ENCODE data around the gene PTPRD. TPM values are rescaled to one million over a fixed set of nuclear protein-coding genes. Genes with fewer than 3 reads are reported as not detected.

PTPRD gene
- total and polyA plus RNA-seq, 2 of the 4 experiments (the other 2 are of a cell fraction) = 0.07 to 0.18 TPM

DNA sequence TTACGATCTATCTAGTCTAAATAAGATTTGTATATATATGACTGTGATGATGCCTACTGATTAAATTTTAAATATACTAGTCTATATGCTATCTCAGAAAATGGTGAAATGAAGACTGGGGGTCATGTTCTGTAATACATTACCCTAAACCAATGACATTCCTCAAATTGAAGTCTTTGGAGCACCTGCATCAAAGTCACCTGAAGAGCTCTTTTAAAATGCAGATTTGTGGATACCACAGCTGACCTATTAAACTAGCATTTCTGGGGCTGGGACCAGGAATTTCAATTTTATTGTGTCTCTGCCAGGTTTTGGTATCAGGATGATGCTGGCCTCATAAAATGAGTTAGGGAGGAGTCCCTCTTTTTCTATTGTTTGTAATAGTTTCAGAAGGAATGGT, 2181.3 kb downstream of the PTPRD start:
- H2BK120ac ChIP-seq (ENCODE audit: low read depth, low read length) = no peak overlapping the region
- H2AFZ ChIP-seq (replicated peaks; ENCODE audit: low read length, poor library complexity) = no peak overlapping the region
- dilution Hi-C loops (cut with HindIII; ENCODE audit: low sequenced_read_pairs, unreplicated experiment) = no loop called here
- ChIA-PET CTCF (no interaction called here), POLR2A (ENCODE audit: unreplicated experiment) (no interaction called here)
- H3K14ac ChIP-seq (replicated peaks; ENCODE audit: low read depth, low read length) = no peak overlapping the region
- TF ChIP-seq NFE2L2 (IDR thresholded peaks at IDR 0.05; ENCODE audit: low read depth, low read length) (no peak), FOS (IDR thresholded peaks at IDR 0.05; ENCODE audit: low read depth, low read length) (no peak)
- in situ Hi-C loops (cut with MboI; ENCODE audit: low sequenced_read_pairs) = no loop called here
- H3K4me2 ChIP-seq (ENCODE audit: low read depth, low read length) = no peak overlapping the region
- H3K9me1 ChIP-seq (ENCODE audit: insufficient read depth, low read length) = no peaks in the 10 kb centered on the region
- H3K4ac ChIP-seq (ENCODE audit: low read depth, low read length) = no peak overlapping the region
- no peaks in the 10 kb centered on the region for H3K27me3 ChIP-seq (ENCODE audit: control insufficient read depth, insufficient read depth, low read length)
- no peak overlapping the region for H2BK15ac ChIP-seq (ENCODE audit: low read depth, low read length)
- H2AK9ac ChIP-seq (replicated peaks; ENCODE audit: low read depth, low read length, poor library complexity) = no peak overlapping the region
- no peak overlapping the region for H3K23ac ChIP-seq (ENCODE audit: low read depth, low read length)
- no peak overlapping the region for H3K18ac ChIP-seq (ENCODE audit: low read depth, low read length)
- H2BK20ac ChIP-seq (ENCODE audit: low read depth, low read length) = no peak overlapping the region
- no peaks in the 10 kb centered on the region for H4K20me1 ChIP-seq (ENCODE audit: insufficient read depth, low read length)
- no peaks in the 10 kb centered on the region for H3K4me1 ChIP-seq (ENCODE audit: control insufficient read depth, insufficient read depth, low read length)
- BruUV-seq (replicated peaks) = no TSS peak
- no peak overlapping the region for H2AK5ac ChIP-seq (ENCODE audit: low read depth, low read length)
- no peak for ATAC-seq (ENCODE audit: low read depth)
- no peak overlapping the region for H4K8ac ChIP-seq (ENCODE audit: low read depth in 2 of 2, low read length in 2 of 2)
- intact Hi-C loops (cut with micrococcal nuclease) = no loop called here
- H4K91ac ChIP-seq (ENCODE audit: insufficient read depth, low read depth, low read length) = no peak overlapping the region
- no peak overlapping the region for H2BK5ac ChIP-seq (ENCODE audit: low read depth, low read length, poor library complexity, severe bottlenecking)
- H3K9me3 ChIP-seq (ENCODE audit: control insufficient read depth, insufficient read depth, low read length) = peaks cover 2% of the 10 kb centered on the region; the same call in 1 of the 2 replicates
- H3K4me3 ChIP-seq (ENCODE audit: insufficient read depth, low read depth, low read length) = no peak overlapping the region
- H4K5ac ChIP-seq (ENCODE audit: low read depth, low read length) = no peak overlapping the region
- H3K27ac ChIP-seq (ENCODE audit: insufficient read depth, low read length) = no peak overlapping the region
- no peaks in the 10 kb centered on the region for H3K79me1 ChIP-seq (ENCODE audit: low read depth in 1 of 2, low read length in 2 of 2)
- DNase-seq = no peak
- H3K36me3 ChIP-seq (ENCODE audit: control insufficient read depth, insufficient read depth, low read length) = no peaks in the 10 kb centered on the region
- H3K9ac ChIP-seq (ENCODE audit: low read depth, low read length) = no peak overlapping the region
- H3K56ac ChIP-seq (ENCODE audit: extremely low read depth, insufficient read depth, low read length) = no peak overlapping the region
- WGBS, 2 experiments (ENCODE audit: extremely low coverage in 2 of 2, insufficient read length in 1 of 2) = no CpG with 5 or more reads among the region's 1 CpG
